Bronchial epithelial cell (primary cell): ENCODE results near the gene GOLGB1. TPM values are rescaled to one million over a fixed set of nuclear protein-coding genes. Genes with fewer than 3 reads are reported as not detected.

ENCODE experiments used
- DNase-seq: peaks from one replicate; pipeline ENCODE4 v3.0.0-alpha.2; 2010; ENCODE audit warnings: low read depth
- FAIRE-seq: peaks from 2 replicates; lab custom pipeline; 2011; peaks lifted over from hg19 to GRCh38; lab: Jason Lieb, UNC
- H3K27me3 ChIP-seq: 2 replicates; pipeline ENCODE4 v1.5.1; 2011; ENCODE audit warnings: low read length; ENCODE audit not compliant: control insufficient read depth, insufficient read depth
- H3K36me3 ChIP-seq: 2 replicates; pipeline ENCODE4 v1.5.1; 2011; ENCODE audit warnings: low read length; ENCODE audit not compliant: control insufficient read depth, insufficient read depth
- H3K4me3 ChIP-seq: 2 replicates; pipeline ENCODE4 v1.5.1; 2011; ENCODE audit warnings: mild to moderate bottlenecking, low read depth, low read length, control low read depth
- total RNA-seq: library from RNA; depleted of rRNA; stranded (reverse); fragments of >200 nt; gene quantifications from 2 replicates; pipeline ENCODE4 v1.2.1, GENCODE V29; 2014
- TF ChIP-seq, protein P1 (sequence below): IDR thresholded peaks from 2 replicates; pipeline ENCODE4 v1.5.1; 2011; ENCODE audit warnings: mild to moderate bottlenecking, moderate library complexity, low read length, control low read depth, inconsistent platforms; ENCODE audit not compliant: insufficient read depth, severe bottlenecking

GOLGB1 gene
- total RNA-seq, 1 donor from 2014 or later: 30.0 TPM

DNA sequence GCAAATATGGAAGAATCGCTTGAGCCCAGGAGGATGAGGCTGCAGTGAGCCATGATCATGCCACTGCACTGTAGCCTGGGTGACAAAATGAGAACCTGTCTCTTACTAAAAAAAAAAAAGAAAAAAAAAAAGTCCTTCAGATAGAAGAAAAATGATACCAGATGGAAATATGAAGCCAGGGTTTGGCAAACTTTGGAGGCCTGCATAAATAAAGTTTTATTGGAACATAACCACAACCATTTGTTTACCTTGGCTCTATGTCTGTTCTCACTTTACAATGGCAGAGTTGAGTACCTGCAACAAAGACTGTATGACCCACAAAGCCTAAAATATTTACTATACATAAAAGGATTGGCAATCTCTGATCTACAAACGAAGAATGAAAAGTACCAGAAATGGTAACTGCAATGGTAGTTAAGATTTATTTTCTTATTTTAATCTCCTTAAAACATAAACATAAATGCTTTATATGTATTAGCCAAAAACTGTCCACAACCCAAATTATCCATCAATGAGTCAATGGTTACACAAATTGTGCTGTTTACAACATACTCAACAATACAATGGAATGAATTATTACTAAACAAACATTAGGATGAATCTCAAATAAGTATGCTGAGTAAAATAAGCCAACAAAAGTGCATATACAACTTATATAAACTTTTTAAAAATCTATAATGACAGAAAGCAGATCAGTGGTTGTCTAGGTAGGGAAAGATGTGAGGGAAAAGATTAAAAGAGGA, 41.8 kb downstream of the GOLGB1 start:
- Histone ChIP-seq H3K27me3 (no peaks in the 10 kb centered on the region), H3K36me3 (peaks cover 2% of the 10 kb centered on the region), H3K4me3 (no peak overlapping the region)
- FAIRE-seq (no peak), DNase-seq (peak; percentile 39)
- TF ChIP-seq, protein P1, sequence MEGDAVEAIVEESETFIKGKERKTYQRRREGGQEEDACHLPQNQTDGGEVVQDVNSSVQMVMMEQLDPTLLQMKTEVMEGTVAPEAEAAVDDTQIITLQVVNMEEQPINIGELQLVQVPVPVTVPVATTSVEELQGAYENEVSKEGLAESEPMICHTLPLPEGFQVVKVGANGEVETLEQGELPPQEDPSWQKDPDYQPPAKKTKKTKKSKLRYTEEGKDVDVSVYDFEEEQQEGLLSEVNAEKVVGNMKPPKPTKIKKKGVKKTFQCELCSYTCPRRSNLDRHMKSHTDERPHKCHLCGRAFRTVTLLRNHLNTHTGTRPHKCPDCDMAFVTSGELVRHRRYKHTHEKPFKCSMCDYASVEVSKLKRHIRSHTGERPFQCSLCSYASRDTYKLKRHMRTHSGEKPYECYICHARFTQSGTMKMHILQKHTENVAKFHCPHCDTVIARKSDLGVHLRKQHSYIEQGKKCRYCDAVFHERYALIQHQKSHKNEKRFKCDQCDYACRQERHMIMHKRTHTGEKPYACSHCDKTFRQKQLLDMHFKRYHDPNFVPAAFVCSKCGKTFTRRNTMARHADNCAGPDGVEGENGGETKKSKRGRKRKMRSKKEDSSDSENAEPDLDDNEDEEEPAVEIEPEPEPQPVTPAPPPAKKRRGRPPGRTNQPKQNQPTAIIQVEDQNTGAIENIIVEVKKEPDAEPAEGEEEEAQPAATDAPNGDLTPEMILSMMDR: no peak

DNA sequence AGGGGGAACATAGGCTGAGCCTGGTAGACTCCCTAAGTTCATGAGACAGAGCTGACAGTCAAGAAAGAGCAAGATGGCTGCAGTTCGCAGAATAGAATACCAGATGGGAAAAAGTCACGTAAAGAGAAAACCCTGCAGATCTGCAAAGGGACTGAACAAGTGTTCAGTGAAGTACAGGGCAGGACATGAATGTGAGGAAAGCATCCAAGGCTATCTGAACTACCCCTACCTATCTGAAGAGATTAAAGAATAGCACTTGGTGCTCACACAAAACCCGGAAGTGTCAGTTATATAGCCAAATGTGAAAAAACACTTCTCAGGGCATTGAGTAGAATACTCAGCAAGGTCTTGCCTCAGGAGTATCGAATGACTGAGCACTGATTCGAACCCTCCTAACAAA, 44.0 kb downstream of the GOLGB1 start:
- TF ChIP-seq, protein P1: no peak
- Histone ChIP-seq H3K36me3 (peaks cover 3% of the 10 kb centered on the region), H3K27me3 (no peaks in the 10 kb centered on the region), H3K4me3 (no peak overlapping the region)
- FAIRE-seq (no peak), DNase-seq (no peak)

DNA sequence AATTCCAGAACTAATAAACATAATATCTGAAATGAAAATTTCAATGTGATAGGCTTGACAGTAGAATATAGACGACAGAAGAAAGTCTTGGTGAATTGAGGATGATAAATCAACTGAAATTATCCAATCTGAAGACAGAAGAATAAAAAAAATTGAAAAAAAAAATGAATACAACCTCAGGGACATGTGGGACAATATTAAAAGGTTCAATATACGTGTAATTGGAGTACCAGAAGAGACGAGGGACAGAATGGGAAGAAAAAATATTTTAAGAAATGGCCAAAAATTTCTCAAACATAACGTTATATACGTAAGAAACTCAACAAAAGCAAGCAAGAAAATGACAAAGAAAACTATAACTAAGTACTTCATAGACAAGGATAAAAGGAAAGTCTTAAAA, 45.6 kb downstream of the GOLGB1 start:
- Histone ChIP-seq H3K27me3 (no peaks in the 10 kb centered on the region), H3K36me3 (peaks cover 3% of the 10 kb centered on the region), H3K4me3 (no peak overlapping the region)
- TF ChIP-seq, protein P1: no peak
- FAIRE-seq: no peak
- DNase-seq: no peak

DNA sequence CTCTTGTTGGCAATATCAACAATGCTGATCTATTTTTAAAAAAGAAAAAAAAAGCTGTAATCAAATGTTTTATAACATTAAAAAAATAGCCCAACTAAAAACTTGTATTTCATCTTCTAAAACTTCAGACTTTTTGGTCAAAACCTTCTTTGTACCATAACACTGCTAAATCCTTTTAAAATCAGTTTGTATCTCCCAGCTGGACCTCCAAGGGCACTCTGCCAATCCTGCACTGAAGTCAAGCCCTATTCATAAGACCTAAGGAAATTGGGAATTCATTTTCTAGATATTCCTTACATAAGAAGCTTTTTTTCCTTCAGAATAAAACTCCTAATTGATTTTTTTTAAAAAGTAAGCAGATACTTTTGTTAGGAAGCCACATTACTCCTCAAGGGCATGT, 50.6 kb downstream of the GOLGB1 start:
- DNase-seq (no peak), FAIRE-seq (no peak)
- no peaks in the 10 kb centered on the region for H3K27me3 ChIP-seq
- no peak overlapping the region for H3K4me3 ChIP-seq
- H3K36me3 ChIP-seq: peaks cover 6% of the 10 kb centered on the region
- TF ChIP-seq, protein P1: no peak

DNA sequence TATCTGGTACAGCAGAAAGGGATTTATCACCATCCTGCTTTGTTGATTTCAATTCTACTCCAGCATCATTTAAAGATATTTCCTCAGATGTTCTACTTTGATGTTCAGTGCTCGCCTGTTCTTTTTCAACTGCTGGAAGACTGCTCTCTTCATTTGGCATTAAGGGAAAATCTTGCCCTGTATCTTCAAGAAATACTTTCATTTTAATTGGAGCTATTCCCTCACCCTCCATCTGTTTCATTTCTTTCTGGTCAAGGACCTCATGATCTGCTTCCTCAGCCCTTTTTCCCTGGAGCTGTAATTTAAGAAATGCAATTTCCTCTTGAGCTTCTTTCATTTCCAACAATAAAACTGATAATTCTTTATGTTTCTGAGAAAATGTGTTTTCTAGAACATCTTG, 51.1 kb downstream of the GOLGB1 start:
- Histone ChIP-seq H3K4me3 (no peak overlapping the region), H3K36me3 (peaks cover 6% of the 10 kb centered on the region), H3K27me3 (no peaks in the 10 kb centered on the region)
- DNase-seq (no peak), FAIRE-seq (no peak)
- TF ChIP-seq, protein P1: no peak

DNA sequence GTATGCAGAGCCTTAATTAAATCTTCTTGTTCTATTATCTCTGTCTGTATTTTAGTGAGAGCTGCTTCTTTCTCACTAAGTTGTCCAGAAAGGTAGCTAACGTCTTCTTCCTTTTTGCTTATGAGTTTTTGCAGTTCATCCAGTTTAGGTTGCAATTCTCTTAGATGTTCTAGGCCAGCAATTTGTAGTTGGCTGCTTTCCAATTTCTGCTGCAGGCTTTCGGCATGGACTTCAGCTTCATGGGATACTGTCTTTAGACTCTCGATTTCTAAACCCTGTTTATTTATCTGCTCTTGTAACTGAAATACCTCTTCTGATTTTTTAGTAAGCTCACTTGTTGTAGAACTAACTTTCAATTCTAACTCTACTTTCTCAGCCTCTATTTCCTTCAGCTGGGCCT, 53.4 kb downstream of the GOLGB1 start:
- no peak for FAIRE-seq
- peaks cover 8% of the 10 kb centered on the region for H3K36me3 ChIP-seq
- TF ChIP-seq, protein P1: no peak

More for the DNA sequence above, 53.4 kb downstream of the GOLGB1 start:
- Histone ChIP-seq H3K27me3 (no peaks in the 10 kb centered on the region), H3K4me3 (no peak overlapping the region)
- DNase-seq: no peak
